ENCODE results near the gene TSPAN9. TPM values are rescaled to one million over a fixed set of nuclear protein-coding genes. Genes with fewer than 3 reads are reported as not detected.
A peak's percentile ranks its signal among the peaks of the same experiment; 100 is the strongest.

The TSPAN9 gene
- total RNA-seq, 1 donor from 2014 or later = 23.8 TPM

GRCh38 chr12:3036901-3037600, 40.1 kb upstream of the TSPAN9 start:
- TF ChIP-seq CTCF (conservative IDR thresholded peaks at IDR 0.05) = no peak
- Mint-ChIP-seq H3K36me3 (ENCODE audit: low read depth) (no peaks in the 10 kb centered on the region), H3K9me3 (no peaks in the 10 kb centered on the region), H3K4me1 (peaks cover 27% of the 10 kb centered on the region), H3K4me3 (no peak overlapping the region), H3K27ac (ENCODE audit: unreplicated experiment) (no peak overlapping the region), H3K27me3 (ENCODE audit: low read depth) (no peaks in the 10 kb centered on the region)
- no peak for DNase-seq (ENCODE audit: low read depth, low spot score)

GRCh38 chr12:3038166-3038565, 39.0 kb upstream of the TSPAN9 start:
- Mint-ChIP-seq H3K27me3 (ENCODE audit: low read depth) (no peaks in the 10 kb centered on the region), H3K27ac (ENCODE audit: unreplicated experiment) (no peak overlapping the region)

GRCh38 chr12:3038926-3039510, 38.2 kb upstream of the TSPAN9 start:
- DNase-seq (ENCODE audit: low read depth, low spot score) = no peak
- no peaks in the 10 kb centered on the region for H3K9me3 Mint-ChIP-seq
- H3K27me3 Mint-ChIP-seq (ENCODE audit: low read depth) = no peaks in the 10 kb centered on the region
- peaks cover 21% of the 10 kb centered on the region for H3K4me1 Mint-ChIP-seq
- no peaks in the 10 kb centered on the region for H3K36me3 Mint-ChIP-seq (ENCODE audit: low read depth)
- no peak overlapping the region for H3K4me3 Mint-ChIP-seq
- H3K27ac Mint-ChIP-seq (ENCODE audit: unreplicated experiment) = peak overlapping the region; percentile 52
- no peak for TF ChIP-seq CTCF (conservative IDR thresholded peaks at IDR 0.05)

More at GRCh38 chr12:3038166-3038565, 39.0 kb upstream of the TSPAN9 start:
- no peak for DNase-seq (ENCODE audit: low read depth, low spot score)
- peaks cover 27% of the 10 kb centered on the region for H3K4me1 Mint-ChIP-seq
- H3K4me3 Mint-ChIP-seq = no peak overlapping the region
- no peaks in the 10 kb centered on the region for H3K36me3 Mint-ChIP-seq (ENCODE audit: low read depth)
- TF ChIP-seq CTCF (conservative IDR thresholded peaks at IDR 0.05) = no peak
- no peaks in the 10 kb centered on the region for H3K9me3 Mint-ChIP-seq

- no peak overlapping the region for H3K27ac Mint-ChIP-seq (ENCODE audit: unreplicated experiment)
- H3K4me3 Mint-ChIP-seq = no peak overlapping the region
- no peaks in the 10 kb centered on the region for H3K9me3 Mint-ChIP-seq
- TF ChIP-seq CTCF (conservative IDR thresholded peaks at IDR 0.05) = no peak
- DNase-seq (ENCODE audit: low read depth, low spot score) = no peak
- H3K4me1 Mint-ChIP-seq = peaks cover 17% of the 10 kb centered on the region
- no peaks in the 10 kb centered on the region for H3K27me3 Mint-ChIP-seq (ENCODE audit: low read depth)
- no peaks in the 10 kb centered on the region for H3K36me3 Mint-ChIP-seq (ENCODE audit: low read depth)
Measured at GRCh38 chr12:3040026-3040656, 37.0 kb upstream of the TSPAN9 start.

DNA sequence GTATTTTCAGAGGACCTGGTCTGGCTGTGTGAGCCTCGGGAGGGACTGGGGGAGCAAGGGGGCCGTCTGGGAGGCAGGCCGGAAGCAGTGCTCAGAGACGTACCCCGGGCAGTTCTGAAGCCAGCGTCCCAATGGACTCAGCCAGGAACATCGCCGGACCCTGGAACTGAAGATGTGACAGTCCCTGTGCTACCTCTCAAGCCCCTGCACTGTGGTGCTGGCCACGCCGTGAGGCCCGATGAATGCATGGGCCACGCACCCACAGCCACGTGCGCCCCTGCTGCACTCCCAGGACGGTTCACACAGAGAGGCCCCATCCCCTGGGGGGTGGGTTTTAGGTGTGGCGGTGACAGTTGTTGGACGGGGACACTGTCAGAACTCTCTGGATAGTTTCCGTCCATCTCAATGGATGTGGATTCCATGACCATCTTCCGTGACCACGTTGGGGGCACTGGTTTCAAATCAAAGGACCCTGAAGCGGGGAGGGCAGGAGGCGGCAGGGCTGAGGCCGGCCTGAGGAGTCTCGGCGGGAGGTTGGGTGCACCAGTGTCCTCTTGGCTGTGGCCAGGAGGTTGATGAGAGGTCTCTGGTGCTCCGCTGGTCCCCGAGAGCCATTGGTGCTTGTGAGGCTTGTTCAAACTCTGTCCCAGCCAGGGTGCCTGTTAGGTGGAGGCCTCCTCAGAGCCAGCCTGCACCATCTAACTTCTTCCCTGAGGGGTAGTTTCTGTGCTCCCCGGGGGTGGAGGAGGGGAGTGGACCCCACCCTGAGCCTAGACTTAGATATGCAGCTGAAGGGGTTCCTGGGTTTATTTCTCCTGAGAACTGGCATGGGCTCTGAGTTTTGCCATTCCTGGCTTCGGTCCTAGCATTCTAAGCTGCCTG, 36.3 kb upstream of the TSPAN9 start:
- no peak for DNase-seq (ENCODE audit: low read depth, low spot score)

More for the DNA sequence above, 36.3 kb upstream of the TSPAN9 start:
- Mint-ChIP-seq H3K27ac (ENCODE audit: unreplicated experiment) (no peak overlapping the region), H3K27me3 (ENCODE audit: low read depth) (no peaks in the 10 kb centered on the region), H3K36me3 (ENCODE audit: low read depth) (no peaks in the 10 kb centered on the region), H3K4me1 (peaks cover 15% of the 10 kb centered on the region), H3K9me3 (no peaks in the 10 kb centered on the region), H3K4me3 (no peak overlapping the region)
- no peak for TF ChIP-seq CTCF (conservative IDR thresholded peaks at IDR 0.05)

Measured in neural crest cell (in vitro differentiated cells).